GM20000 (cell line): Measurements from ENCODE around the gene HMGCS1.

Experiments
- DNase-seq: peaks from one replicate; pipeline ENCODE4 v3.0.0; 2012; ENCODE audit warnings: low spot score
- CTCF ChIP-seq: IDR thresholded peaks from 2 replicates; pipeline ENCODE4 v1.5.1; 2012; ENCODE audit warnings: mild to moderate bottlenecking, control low read depth; ENCODE audit errors: extremely low read depth, missing control alignments

Gene HMGCS1

GRCh38 chr5:43288269-43288831 lies 24.9 kb downstream of the HMGCS1 start:
- DNase-seq, result no peak
- no peak for TF ChIP-seq CTCF

GRCh38 chr5:43287493-43287892 lies 25.7 kb downstream of the HMGCS1 start:
- no peak for TF ChIP-seq CTCF

GRCh38 chr5:43286623-43287022 lies 26.6 kb downstream of the HMGCS1 start:
- no peak for TF ChIP-seq CTCF
- DNase-seq, result no peak

More at GRCh38 chr5:43287493-43287892, 25.7 kb downstream of the HMGCS1 start:
- DNase-seq, result no peak

- DNase-seq, result no peak
- no peak for TF ChIP-seq CTCF
These were observed 31.2 kb downstream of the HMGCS1 start for GRCh38 chr5:43281840-43282658.

- DNase-seq, result no peak
- no peak for TF ChIP-seq CTCF
These were observed 33.5 kb downstream of the HMGCS1 start for GRCh38 chr5:43279548-43280274.

GRCh38 chr5:43275391-43275790 lies 37.8 kb downstream of the HMGCS1 start:
- no peak for TF ChIP-seq CTCF
- DNase-seq, result no peak

- DNase-seq, result no peak
- no peak for TF ChIP-seq CTCF
These were observed 38.6 kb downstream of the HMGCS1 start for GRCh38 chr5:43274435-43275114.
